GM18951 (cell line): ENCODE results near the gene TAF1B.

Experiments
- POLR2A ChIP-seq: IDR thresholded peaks from 4 replicates; pipeline ENCODE4 v1.6.1; 2011; ENCODE audit warnings: mild to moderate bottlenecking; ENCODE audit not compliant: insufficient read length, insufficient read depth; ENCODE audit errors: extremely low read depth
- in situ Hi-C: fragments of 300-500 bp; cut with MboI; formaldehyde crosslinking; loops from one replicate; pipeline ENCODE4 v1.12.0; 2022; ENCODE audit warnings: low sequenced_read_pairs, mixed read lengths, inconsistent platforms; ENCODE audit not compliant: unreplicated experiment

TAF1B gene

DNA sequence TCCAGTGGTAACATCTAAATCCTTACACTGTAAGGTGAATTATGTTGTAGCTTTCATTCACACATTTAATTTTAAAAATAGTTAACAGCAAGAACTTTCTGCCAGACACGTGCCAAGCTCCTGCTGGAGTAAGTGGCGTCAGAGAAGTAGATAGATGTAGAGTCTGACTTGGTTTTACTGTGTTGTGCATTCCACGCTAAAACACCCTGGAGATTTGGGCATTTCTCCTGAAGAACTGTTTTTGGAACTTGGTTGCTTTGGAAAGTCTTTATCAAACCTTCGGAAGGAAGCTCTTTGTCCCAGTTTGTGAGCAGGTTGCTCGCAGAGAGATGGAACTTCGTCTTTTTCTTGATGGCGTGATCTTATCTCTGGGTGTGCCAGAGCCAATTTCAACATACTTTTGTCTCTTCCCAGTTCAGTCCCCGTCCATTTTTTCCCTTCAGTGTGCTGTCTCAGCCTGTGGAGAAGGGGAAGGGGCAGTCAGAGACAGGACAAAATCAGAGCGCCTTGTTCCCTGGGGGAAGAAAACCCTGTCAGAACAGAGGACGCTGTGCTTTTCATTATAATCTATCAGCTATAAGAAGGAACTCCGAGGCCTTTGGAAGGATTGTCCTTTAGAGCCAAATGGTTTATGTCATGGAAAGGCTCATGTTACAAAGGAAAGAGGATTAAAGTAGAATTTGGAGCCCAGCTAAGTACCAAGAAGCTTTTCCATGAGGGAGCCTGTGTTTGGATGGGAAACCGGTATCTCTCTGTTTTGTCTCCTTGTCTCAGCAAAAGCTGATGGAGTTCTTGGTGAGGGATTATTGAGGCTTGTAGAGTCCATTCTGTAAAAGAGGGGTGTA lies 127.1 kb downstream of the TAF1B start:
- in situ Hi-C loops: no loop called here

GRCh38 chr2:9971105-9971818 lies 128.0 kb downstream of the TAF1B start:
- in situ Hi-C loops: no loop called here
- TF ChIP-seq POLR2A: no peak

More for the DNA sequence above, 127.1 kb downstream of the TAF1B start:
- no peak for TF ChIP-seq POLR2A

- in situ Hi-C loops: no loop called here
- TF ChIP-seq POLR2A: no peak
These were observed 128.6 kb downstream of the TAF1B start for GRCh38 chr2:9971890-9972289.

DNA sequence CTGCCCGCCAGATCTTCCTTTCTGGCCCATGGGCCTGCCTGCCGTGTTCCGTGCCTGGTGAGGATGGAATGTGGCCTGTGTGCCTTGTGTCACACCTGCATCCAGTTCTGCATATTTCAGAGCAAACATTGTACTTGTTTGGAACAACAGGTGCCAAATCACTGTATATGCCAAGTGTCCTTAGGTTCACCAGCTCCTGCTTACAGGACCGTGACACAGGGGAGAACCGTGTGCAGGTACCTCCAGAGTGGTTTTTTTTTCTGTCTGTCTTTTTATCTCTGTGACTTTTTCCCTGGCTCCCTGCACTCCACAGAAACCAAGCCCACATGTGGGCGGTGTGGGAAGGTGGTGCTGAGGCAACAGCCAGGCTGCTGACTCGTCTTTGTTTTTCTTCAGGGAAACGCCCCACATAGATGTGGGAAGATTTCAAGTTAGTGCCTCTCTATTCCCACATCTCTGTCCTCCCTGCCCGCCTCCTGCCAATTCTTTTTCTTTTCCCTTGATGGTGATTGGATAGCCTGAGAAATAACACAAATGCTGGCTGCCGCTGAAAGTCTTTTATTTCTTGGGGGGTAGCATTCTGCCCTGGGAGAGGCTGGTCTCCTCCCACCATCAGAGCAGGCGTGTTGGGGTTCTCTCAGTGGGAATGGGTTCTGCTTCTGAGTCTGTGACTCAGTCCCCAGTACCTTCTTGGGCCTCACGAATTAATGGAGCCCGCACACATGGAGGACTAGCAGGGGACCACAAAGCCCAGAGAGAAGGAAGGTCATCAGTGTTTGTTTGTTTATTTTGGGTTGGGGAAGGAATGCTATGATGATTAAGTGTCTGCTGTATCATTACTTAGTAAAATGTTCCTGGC lies 129.6 kb downstream of the TAF1B start:
- in situ Hi-C loops: no loop called here

GRCh38 chr2:9973690-9974089 lies 130.4 kb downstream of the TAF1B start:
- TF ChIP-seq POLR2A: no peak
- in situ Hi-C loops: no loop called here

More for the DNA sequence above, 129.6 kb downstream of the TAF1B start:
- TF ChIP-seq POLR2A: no peak

GRCh38 chr2:9974343-9974742 lies 131.1 kb downstream of the TAF1B start:
- no peak for TF ChIP-seq POLR2A
- in situ Hi-C loops: no loop called here

- in situ Hi-C loops: no loop called here
These were observed 132.1 kb downstream of the TAF1B start for GRCh38 chr2:9975328-9975727.

DNA sequence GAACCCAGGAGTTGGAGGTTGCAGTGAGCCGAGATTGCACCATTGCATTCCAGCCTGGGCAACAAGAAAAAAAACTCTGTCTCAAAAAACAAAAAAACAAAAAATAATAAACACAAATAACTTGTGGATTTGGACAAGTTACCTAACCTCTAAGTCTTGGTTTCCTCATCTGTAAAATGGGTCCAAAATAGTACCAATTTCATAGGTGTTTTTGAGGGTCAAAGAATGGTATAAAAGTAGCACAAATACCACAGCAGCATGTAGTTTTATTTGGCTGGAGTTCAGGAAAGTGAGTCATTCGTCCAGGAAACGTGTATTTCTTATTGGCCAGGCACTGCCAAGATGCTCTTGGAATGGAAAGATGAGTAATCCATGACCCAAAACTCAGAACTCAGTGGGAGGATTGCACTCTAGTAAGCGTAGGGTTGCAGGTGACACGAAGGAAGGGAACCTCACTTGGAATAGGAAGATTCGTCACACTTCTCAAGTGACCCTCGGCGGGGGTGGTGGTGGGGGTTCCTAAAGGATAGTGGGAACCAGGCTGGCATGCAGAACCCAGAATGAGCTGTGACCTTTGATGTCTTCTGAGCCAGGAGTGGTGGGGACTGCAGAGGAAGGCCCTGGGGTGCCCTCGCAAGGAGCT lies 132.7 kb downstream of the TAF1B start:
- TF ChIP-seq POLR2A: no peak
- in situ Hi-C loops: no loop called here

More at GRCh38 chr2:9975328-9975727, 132.1 kb downstream of the TAF1B start:
- no peak for TF ChIP-seq POLR2A

GRCh38 chr2:9979977-9980376 lies 136.7 kb downstream of the TAF1B start:
- in situ Hi-C loops: no loop called here
- TF ChIP-seq POLR2A: no peak

DNA sequence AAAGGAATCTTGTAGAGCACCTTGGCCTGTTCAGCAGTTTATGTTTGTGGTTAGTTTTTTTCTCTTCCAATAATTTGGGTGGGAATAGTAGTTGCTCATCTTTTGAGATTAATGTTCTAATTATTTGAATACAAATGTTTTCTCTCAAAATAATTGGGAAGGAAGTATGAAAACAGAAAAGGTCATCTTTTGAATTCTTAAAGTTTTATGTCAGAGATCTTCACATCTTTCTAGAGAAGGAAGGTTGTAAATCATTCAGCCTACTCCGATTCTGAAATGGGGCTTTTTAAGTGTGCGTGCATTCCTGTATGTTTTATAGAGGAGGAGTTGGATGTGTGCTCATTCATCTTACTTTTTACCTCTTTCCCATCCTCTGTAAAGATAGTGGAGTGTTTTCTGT lies 137.2 kb downstream of the TAF1B start:
- in situ Hi-C loops: no loop called here
- TF ChIP-seq POLR2A: no peak

- in situ Hi-C loops: no loop called here
These were observed 138.4 kb downstream of the TAF1B start for GRCh38 chr2:9981655-9982054.

GRCh38 chr2:9982248-9982647 lies 139.0 kb downstream of the TAF1B start:
- no peak for TF ChIP-seq POLR2A
- in situ Hi-C loops: no loop called here

More at GRCh38 chr2:9981655-9982054, 138.4 kb downstream of the TAF1B start:
- TF ChIP-seq POLR2A: no peak
